DOHH2 (cell line): Measurements from ENCODE around the gene NR1H3.

Source experiments
- H3F3A ChIP-seq: fragments of 200-600 bp; sonication (generic), shearing (Covaris generic); 2 replicates; pipeline ENCODE4 v1.6.0; 2016; ENCODE audit warnings: antibody characterized with exemption, mild to moderate bottlenecking; ENCODE audit not compliant: control insufficient read depth, insufficient read depth
- H3K27ac ChIP-seq: fragments of 200-600 bp; sonication (generic); 2 replicates; pipeline ENCODE4 v1.5.1; 2014; ENCODE audit warnings: low read depth, mild to moderate bottlenecking, low read length, moderate library complexity
- H3K27me3 ChIP-seq: fragments of 200-600 bp; sonication (generic); 2 replicates; pipeline ENCODE4 v1.6.1; 2014; ENCODE audit warnings: mild to moderate bottlenecking, low read length, mixed read lengths; ENCODE audit not compliant: control insufficient read depth
- H3K36me3 ChIP-seq: fragments of 200-600 bp; sonication (generic); 2 replicates; pipeline ENCODE4 v1.6.1; 2014; ENCODE audit warnings: mild to moderate bottlenecking, low read length, moderate library complexity, mixed read lengths; ENCODE audit not compliant: control insufficient read depth
- H3K4me1 ChIP-seq: fragments of 200-600 bp; sonication (generic); 2 replicates; pipeline ENCODE4 v1.6.1; 2014; ENCODE audit warnings: mild to moderate bottlenecking, low read length, mixed read lengths; ENCODE audit not compliant: control insufficient read depth
- H3K4me2 ChIP-seq: fragments of 200-600 bp; sonication (generic); 2 replicates; pipeline ENCODE4 v1.6.0; 2014; ENCODE audit warnings: mild to moderate bottlenecking, low read length, moderate library complexity
- H3K4me3 ChIP-seq: fragments of 200-600 bp; sonication (generic); 2 replicates; pipeline ENCODE4 v1.5.1; 2014; ENCODE audit warnings: mild to moderate bottlenecking, low read length, mixed read lengths
- H3K79me2 ChIP-seq: fragments of 200-600 bp; sonication (generic); 2 replicates; pipeline ENCODE4 v1.6.1; 2014; ENCODE audit warnings: mild to moderate bottlenecking, low read length, mixed read lengths; ENCODE audit not compliant: control insufficient read depth
- H3K9me2 ChIP-seq: fragments of 200-600 bp; sonication (generic); replicated peaks from 2 replicates; pipeline ENCODE4 v1.6.1; 2014; ENCODE audit warnings: mild to moderate bottlenecking, low read length, mixed read lengths; ENCODE audit not compliant: control insufficient read depth
- H3K9me3 ChIP-seq: fragments of 200-600 bp; sonication (generic); 2 replicates; pipeline ENCODE4 v1.6.1; 2014; ENCODE audit warnings: antibody characterized with exemption, low read length, mixed read lengths; ENCODE audit not compliant: control insufficient read depth, insufficient read depth
- H4K20me1 ChIP-seq: fragments of 200-600 bp; sonication (generic); 2 replicates; pipeline ENCODE4 v1.6.0; 2014; ENCODE audit warnings: low read depth, mild to moderate bottlenecking, antibody characterized with exemption, low read length, moderate library complexity; ENCODE audit not compliant: control insufficient read depth, insufficient read depth
- EZH2phosphoT487 ChIP-seq: fragments of 200-600 bp; sonication (generic); IDR thresholded peaks from 2 replicates; pipeline ENCODE4 v1.6.1; 2017; ENCODE audit warnings: borderline replicate concordance, mild to moderate bottlenecking, antibody characterized with exemption, low read length, moderate library complexity, mixed read lengths
- TF ChIP-seq, protein P1 (sequence below): fragments of 200-600 bp; sonication (generic); IDR thresholded peaks from one replicate; pipeline ENCODE4 v1.5.1; 2014; ENCODE audit warnings: antibody characterized with exemption, mild to moderate bottlenecking, low read depth, low read length; ENCODE audit not compliant: poor library complexity, severe bottlenecking

The NR1H3 gene

DNA sequence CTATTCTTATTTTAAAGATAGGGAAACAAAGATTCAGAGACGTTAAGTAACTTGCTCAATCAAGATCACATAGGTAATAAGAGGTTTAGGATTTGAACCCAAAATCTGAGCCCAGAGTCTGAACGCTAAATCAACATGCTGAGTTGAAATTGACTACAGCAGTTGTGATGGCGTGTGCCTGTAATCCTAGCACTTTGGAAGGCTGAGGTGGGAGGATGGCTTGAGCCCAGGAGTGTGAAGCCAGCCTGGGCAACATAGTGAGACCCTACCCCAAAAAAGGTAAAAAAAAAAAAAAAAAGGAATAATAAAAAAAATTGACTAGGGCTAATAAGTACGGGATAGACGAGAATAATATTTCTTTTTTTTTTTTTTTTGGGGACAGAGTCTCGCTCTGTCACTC, 1.4 kb upstream of the NR1H3 start:
- no peak overlapping the region for H3K4me2 ChIP-seq
- TF ChIP-seq, protein P1, sequence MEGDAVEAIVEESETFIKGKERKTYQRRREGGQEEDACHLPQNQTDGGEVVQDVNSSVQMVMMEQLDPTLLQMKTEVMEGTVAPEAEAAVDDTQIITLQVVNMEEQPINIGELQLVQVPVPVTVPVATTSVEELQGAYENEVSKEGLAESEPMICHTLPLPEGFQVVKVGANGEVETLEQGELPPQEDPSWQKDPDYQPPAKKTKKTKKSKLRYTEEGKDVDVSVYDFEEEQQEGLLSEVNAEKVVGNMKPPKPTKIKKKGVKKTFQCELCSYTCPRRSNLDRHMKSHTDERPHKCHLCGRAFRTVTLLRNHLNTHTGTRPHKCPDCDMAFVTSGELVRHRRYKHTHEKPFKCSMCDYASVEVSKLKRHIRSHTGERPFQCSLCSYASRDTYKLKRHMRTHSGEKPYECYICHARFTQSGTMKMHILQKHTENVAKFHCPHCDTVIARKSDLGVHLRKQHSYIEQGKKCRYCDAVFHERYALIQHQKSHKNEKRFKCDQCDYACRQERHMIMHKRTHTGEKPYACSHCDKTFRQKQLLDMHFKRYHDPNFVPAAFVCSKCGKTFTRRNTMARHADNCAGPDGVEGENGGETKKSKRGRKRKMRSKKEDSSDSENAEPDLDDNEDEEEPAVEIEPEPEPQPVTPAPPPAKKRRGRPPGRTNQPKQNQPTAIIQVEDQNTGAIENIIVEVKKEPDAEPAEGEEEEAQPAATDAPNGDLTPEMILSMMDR = no peak
- no peak for TF ChIP-seq EZH2phosphoT487
- H3K4me1 ChIP-seq = 0 out of 2 replicates have a peak, but pooled peaks cover 6% of the 10 kb centered on the region
- no peaks in the 10 kb centered on the region for H3K36me3 ChIP-seq
- no peak overlapping the region for H3K4me3 ChIP-seq
- H3K27me3 ChIP-seq = no peaks in the 10 kb centered on the region
- peaks cover 4% of the 10 kb centered on the region; the same call in 1 of the 2 replicates for H3F3A ChIP-seq
- no peaks in the 10 kb centered on the region for H3K9me3 ChIP-seq
- no peaks in the 10 kb centered on the region for H3K79me2 ChIP-seq
- no peaks in the 10 kb centered on the region for H3K9me2 ChIP-seq
- H4K20me1 ChIP-seq = no peaks in the 10 kb centered on the region
- H3K27ac ChIP-seq = no peak overlapping the region

DNA sequence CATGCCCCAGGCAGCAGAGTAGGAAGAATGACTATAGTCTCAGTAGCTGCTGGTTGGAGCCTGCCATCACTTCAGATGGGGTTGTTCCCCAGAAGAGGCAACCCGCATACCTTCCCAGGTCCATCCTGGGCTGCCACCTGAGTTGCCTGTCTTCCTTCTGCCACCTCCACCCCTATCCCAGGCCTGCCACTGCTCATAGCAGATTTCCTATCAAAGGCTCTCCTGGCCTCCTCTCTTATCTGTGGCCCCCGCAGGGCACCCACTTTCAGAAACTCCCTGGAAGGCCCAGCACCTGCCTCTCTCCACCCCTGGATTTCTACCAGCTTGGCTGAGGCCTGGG, 649 bp upstream of the NR1H3 start:
- Histone ChIP-seq H3K27me3 (no peaks in the 10 kb centered on the region), H4K20me1 (no peaks in the 10 kb centered on the region), H3K4me2 (no peak overlapping the region), H3K9me2 (no peaks in the 10 kb centered on the region), H3K27ac (no peak overlapping the region), H3K36me3 (no peaks in the 10 kb centered on the region), H3K79me2 (no peaks in the 10 kb centered on the region), H3F3A (no peaks in the 10 kb centered on the region), H3K4me3 (no peak overlapping the region), H3K4me1 (0 out of 2 replicates have a peak, but pooled peaks cover 6% of the 10 kb centered on the region), H3K9me3 (no peaks in the 10 kb centered on the region)
- TF ChIP-seq, protein P1 = no peak
- no peak for TF ChIP-seq EZH2phosphoT487

DNA sequence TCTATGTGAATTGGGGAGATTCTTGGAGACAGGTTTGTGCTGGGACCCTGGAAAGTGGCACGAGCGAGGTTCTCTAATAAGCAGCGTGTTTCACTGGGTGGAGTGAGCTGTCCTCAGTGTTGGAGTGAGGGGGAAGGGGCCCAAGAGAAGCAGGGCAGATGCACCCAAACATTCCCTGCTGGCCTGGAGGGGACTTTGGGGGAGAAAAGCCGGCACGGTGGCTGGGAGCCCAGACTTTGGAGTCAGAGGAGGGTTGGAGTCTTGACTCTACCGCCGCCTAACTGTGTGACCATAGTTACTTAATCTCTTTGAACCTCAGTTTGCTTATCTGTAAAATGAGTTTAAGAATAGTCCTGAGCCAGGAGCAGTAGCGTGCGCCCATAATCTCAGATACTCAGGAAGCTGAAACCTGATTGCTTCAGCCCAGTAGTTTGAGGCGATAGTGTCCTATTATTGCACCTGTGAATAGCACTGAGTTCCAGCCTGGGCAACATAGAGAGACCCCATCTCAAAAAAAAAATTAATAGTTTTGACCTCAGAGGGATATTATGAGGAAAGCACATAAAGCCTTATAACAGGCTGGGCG, 614 bp downstream of the NR1H3 start:
- no peak overlapping the region for H3K27ac ChIP-seq
- H3K27me3 ChIP-seq = no peaks in the 10 kb centered on the region
- no peaks in the 10 kb centered on the region for H4K20me1 ChIP-seq
- H3F3A ChIP-seq = no peaks in the 10 kb centered on the region
- no peaks in the 10 kb centered on the region for H3K36me3 ChIP-seq
- H3K9me3 ChIP-seq = no peaks in the 10 kb centered on the region
- no peak overlapping the region for H3K4me3 ChIP-seq
- no peak overlapping the region for H3K4me2 ChIP-seq
- TF ChIP-seq EZH2phosphoT487 = no peak
- TF ChIP-seq, protein P1 = no peak
- no peaks in the 10 kb centered on the region for H3K9me2 ChIP-seq
- H3K79me2 ChIP-seq = no peaks in the 10 kb centered on the region
- H3K4me1 ChIP-seq = 0 out of 2 replicates have a peak, but pooled peaks cover 6% of the 10 kb centered on the region
